NCI-H446 treated with DMSO at 0.1 percent for 48 hours (cell line): Measurements from ENCODE around the gene FOXN4.
A peak's percentile ranks its signal among the peaks of the same experiment; 100 is the strongest.

Experiments used
- DNase-seq: peaks from one replicate; lab custom pipeline; 2025; lab: John Stamatoyannopoulos, UW

The FOXN4 gene

DNA sequence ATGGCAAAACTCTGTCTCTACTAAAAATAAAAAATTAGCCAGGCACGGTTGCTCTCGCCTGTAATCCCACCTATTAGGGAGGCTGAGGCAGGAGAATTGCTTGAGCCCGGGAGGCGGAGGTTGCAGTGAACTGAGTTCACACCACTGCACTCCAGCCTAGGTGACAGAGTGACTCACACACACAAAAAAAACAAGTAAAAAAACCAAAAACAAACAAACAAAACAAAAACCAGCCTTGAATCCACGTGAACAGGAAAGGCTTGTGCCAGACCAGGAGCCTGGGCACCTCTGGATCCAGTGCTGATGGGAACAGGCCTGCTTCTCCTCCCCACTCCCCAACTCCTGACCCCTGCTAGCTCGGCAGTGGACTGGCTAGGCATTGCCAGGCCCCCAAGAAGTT is 3.5 kb downstream of the FOXN4 start:
- DNase-seq = no peak

DNA sequence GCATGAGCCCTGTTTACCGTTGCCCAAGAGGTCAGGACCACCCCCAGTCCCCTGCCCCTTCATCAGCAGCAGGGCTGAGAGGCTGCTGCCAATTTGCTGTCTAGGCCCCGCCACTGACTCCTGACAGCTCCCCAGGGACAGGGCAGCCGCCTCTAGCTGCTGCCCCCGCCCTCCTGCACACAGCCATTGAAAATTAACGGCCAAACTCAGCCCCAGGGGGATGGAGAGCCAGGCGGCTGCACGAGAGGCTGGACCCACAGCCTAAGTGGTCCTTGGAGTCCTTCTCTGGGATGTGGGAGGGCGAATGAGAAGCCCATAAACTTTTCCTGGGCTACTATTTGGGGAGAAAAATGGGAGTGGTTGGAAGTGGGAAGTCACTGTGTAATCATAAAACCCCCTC is 4.6 kb downstream of the FOXN4 start:
- no peak for DNase-seq

DNA sequence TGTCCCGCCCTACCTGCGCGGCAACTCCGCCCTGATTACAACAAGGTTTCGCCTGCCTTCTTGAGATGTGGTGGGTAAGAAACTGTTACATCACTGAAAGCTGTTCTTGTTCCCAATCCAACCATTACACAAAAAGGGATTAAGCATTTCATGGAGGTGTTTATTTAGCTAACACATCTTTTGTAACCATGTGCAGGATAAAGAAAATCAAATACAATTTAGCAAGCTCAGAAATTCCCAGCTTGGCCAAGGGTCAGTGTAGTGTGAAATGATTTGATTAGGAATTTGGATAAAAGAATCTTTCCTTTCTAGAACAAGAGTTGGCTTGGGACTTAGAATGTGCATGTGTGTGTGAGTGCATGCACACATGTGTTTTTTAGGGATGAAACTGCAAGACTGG is 6.3 kb downstream of the FOXN4 start:
- DNase-seq = no peak

DNA sequence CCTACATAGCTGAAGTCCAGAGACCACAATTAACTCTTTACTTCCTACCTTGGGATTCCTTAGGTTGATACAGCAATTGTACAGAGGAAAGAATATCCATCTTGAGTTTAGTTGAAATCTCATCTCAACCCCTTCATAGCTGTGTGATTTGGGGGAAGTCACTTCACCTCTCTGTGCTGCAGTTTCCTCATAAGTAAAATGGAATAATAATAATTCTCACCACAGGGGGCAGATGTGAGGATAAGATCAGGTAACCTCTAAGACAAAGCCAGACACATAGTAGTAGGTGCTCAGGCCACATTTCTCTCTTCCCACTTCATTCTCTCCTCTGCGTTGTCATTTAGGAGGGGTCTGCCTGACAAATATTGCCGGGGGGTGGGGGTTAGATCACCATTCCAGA is 6.7 kb downstream of the FOXN4 start:
- DNase-seq = no peak

DNA sequence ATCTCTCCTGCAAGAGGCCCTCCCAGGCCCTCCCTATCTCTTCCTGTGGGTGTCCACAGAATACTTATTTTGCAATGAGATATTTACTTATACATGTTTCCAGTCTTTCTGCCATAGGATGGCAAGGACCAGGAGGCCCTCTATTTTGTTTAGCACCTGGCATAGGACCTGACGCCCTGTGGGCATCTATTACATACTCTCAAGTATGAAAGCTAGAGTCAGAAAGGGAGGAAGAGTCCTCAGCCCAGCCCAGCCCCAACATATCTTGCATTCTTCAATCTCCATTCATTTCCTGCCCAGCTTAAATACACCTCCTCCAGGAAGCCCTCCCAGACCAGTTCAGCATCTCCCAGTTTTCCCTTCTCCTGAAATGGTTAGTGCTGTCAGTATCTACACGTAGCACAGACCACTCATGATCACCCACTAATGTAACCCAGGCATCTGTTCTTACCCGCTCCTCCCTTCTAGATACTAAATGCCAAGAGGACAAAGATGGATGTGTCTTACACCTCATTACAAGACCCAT is 7.4 kb downstream of the FOXN4 start:
- DNase-seq = no peak

DNA sequence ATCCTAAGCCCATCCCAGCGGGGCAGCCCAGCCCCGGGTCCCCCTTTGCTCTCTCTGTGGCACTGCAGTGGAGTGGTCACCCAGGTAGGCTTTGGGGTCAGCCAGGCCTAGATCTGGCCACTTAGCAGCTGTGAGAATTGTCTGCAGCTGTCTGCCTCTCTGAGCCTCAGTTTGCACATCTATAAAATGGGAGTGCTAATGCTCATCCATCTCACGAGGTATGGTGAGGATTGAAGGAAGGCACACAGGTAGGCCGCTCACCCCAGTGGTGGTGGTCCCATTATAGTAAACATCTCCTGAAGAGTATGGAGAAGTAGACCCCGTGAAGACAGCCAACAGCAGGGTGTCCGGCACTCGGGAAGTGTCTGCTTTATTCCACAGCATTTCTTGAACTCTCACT is 9.2 kb downstream of the FOXN4 start:
- DNase-seq = no peak

DNA sequence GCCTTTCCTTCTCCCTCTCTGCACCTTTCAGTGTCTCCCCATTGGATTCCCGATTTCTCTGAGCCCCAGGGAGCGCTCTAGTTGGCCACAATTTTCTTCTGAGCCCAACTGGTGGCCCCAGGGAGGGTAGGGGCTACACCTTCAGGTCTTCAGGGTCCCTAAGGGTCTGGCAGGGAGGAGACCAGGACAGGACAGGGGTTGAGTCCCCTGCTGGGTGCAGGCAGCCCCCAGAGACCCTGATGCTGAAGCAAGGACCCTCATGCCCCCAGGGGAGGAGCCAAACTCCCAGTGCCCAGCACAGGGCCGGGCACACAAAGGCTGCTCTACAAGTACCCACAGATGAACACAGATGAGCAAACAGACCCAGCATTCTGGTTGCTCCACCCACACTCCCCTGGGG is 12.7 kb downstream of the FOXN4 start:
- DNase-seq = no peak

DNA sequence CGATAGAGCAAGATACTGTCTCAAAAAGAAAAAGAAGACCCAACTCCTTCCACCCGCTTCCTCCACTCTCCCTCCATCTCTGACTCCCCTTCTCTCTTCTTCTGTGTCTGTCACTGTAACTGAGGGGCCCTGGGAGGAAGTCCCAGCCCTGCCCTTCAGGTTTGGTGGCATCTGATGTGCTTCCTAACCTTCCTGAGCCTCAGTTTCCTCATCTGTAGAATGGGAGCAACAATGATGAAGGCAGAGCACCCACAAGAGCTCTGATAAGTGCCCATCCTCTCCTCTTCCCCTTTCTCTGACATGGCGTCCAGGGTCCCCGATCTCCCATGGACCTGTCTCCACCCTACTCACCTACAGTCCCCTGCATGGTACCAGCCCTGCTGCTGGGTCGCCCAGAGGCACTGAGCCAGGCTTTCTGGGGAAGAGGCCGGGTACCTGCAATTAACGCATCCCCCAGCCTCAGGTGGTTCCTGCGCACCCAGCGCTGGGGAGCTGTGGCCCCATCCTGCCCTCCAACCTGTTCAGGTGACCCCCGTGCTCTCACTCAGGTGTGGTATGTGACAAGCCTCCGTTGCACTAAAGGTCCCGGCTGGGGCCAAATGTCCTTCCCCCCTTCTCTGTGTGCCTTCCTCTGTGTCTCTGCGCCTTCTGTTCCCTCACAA is 13.2 kb downstream of the FOXN4 start:
- no peak for DNase-seq

DNA sequence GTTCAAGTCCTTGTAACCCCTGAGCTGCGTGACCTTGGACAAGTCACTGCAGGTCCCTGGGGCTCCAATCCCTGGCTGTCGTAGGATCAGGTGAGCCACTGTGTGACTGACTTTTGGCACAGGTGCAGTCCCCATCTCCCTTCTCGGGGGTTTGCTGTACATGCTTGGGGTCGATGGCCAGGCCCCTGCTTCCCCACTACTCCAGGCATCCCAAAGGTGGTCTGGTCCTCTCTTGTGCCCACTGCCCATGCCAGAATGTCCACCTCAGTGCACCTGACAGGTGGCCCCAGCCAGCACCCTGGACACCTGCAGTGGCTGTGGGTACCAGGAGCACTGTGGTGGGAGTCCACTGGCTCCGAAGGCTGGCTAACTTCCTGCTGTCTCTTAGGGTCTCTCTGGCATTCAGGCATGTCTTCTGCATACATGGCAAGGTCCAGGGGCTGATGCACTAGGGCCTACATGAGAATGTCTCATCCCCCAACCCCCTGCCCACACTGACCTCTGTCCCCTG is 14.7 kb downstream of the FOXN4 start:
- no peak for DNase-seq

DNA sequence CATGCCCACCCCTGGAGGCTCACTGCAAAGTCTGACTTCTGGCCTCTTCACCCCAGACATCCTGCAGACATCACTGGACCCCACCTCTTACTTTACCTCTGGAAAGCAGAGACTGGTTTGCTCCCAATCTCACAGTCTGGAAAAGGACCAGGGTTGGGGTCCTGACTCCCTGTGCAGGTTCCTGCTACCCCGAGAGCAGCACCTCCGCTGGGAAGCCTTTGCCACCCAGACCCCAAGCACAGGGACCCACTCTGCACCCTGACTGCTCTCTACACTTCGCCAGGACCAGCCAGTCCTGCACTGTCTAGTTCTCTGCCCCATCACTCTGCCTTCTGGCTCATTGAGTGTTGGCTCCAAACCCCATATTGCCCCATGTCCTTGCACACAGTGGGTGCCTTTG is 16.0 kb downstream of the FOXN4 start:
- DNase-seq = no peak

DNA sequence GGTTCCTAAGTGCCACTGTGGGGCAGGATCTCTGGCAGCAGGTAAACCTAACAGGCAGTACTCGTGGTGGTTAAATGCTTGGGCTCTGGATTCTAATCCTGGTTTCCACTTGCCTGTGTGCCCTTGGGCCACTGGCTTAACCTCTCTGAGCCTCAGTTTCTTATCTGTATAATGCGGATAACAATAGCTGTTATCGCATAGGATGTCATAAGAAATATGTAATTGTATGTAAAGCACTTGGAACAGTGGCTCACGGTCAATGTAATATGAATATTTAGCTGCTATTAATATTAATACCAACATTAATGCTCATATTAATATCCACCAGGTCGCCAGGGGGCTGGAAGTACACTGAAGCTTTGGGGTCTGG is 16.8 kb downstream of the FOXN4 start:
- no peak for DNase-seq

DNA sequence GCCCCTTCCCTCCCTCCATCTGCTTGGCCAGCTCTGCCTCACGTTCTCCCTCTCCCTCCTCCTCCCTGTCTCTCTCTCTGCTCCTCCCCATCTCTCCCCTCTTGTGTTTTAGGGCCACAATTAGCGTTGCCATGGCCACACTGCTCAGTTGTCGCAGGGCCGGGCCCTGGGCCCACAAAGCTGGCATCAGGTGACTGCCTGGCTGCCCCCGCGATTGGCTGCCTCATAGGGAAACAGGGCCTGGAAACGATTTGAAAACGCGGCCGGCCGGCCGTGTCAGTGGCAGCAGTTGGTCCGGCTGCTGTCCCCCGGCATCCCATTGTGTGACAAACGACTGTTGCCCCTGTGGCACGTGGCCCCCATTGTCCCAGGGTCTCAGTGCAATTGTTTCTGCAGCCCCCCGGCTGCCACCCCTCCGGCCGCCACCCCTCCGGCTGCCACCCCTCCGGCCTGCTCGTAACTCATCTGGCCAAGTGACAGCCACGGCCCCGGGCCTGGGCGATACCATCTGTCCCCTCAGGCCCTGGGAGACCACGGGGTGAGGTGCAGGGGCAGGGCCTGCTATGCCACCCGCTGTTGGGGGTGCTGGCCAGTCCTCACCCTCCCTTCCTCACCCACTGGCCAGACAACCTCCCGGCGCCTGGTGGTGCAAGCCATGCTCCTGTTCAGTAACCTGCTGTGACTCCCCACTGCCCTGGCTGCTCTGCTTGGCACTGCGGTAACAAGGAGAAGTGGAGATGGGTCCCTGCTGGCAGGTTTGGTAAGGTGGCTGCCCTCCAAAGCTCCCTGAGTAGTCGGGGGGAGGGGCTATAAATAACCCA is 17.4 kb downstream of the FOXN4 start:
- DNase-seq = peak; percentile 89

DNA sequence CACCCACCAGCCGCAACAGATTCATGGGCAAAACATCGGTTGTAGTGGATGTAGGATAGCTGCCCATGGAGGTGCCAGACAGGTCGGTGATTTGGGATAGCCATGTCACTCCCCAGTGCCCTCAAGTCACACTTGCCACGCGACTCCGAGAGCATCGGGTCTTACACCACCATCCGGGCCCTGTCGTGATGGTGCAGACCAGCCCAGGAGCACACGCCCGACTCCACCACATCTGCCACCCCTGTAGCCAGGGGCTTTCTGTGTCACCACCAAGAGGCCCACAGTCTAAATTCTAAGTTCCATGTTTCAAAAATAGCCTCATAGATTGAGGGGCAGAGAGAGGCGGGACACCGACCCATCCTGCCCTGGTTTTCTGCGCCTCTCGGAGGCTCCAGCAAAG is 18.0 kb downstream of the FOXN4 start:
- no peak for DNase-seq

DNA sequence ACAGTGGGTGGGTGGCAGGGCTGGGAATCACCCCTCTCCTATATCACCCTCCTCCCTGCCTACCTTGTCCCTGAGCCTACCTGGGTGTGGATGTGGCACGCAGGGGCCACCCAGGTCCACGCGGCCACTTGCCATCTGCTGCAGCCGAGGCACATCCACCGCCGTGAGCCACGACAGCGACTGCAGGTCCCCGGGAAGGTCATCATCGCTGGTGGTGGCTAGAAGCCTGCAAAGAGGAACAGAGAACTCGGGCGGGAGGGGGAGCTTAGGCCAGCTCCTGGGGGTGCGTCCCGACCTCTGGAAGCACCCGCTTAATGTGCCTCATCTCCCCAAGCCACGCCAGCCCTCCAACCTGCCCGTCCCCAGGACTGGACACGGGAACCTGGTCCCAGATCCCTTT is 19.0 kb downstream of the FOXN4 start:
- DNase-seq = no peak

DNA sequence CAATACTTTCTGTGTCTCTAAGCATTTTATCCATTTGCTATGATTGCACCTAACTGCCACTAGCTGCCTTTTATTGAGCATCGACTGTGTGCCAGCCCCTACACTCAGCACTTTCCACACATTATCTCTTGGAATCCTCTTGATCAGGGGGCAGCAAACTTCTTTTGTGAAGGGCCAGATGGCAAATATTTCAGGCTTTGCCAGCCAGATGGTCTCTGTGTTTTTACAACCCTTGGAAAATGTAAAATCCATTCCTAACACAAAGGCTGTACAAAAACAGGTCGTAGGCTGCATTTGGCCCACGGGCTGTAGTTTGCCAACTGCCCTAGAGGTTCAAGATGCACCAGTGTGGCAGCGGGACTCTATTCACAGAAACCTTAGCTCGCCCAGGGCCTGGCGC is 19.5 kb downstream of the FOXN4 start:
- DNase-seq = peak; percentile 74

DNA sequence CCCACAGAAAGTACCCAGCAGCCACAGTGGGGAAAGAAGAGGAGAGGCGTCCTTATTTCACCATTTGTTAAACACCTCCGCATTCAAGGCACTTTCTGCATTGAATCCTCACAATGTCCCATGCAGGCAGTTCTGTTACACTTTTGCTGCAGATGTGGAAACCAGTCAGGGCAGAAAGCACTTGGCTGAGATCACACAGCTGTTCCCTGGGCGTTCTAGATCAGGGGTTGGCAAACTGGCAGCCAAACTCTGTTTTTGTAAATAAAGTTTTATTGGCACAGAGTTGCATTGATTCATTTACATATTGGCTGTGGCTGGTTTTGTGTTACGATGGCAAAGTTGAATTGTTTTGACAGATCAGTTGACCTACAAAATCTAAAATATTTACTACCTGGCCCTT is 20.1 kb downstream of the FOXN4 start:
- peak; percentile 40 for DNase-seq

DNA sequence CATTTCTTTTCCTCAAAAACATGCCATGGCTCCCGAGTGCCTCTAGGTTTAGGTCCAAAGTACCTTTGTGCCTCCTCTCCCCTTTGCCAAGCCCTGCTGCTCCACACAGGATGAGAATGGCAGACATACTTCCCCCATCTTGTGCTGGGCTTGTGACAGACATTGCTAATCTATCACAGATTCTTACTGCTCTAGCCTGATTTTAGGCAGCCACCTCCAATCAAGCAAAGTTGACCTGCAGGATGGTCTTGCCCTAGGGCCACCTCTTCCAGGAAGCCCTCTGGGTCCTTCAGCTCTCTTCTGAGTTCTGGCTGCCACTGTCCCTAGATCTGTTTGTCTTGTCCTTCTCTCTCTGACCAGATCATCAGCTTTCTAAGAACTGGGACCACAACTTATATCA is 20.5 kb downstream of the FOXN4 start:
- no peak for DNase-seq

DNA sequence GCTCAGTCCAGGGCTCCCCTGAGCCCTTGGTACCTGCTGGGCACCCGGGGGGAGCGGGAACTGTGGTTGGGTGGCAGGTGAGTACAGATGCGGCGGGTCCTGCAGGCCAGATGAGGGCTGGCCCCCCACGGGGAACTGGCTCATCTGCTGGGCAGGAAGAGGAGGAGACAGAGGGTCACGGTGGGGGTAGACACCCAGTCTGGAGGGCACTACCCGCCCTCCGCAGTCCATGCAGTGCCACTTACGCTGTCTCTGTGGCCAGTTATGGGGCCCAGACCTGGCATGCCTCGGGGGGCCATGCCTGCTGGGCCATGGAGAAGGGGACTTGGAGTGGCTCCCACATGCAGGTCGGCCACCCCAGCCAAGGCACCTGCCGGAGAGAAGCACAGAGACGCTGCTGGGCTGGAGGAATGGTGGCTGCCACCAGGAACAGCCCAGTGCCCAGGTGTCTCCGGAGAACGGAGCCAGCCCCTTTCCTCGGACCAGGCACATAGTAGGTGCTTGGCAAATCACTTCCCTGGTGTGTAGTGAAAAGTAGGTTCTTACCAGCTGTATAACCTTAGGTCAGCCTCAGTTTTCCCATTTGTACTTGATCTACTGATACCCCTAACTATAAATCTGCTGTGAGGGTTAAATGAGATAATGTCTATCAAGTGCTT is 21.1 kb downstream of the FOXN4 start:
- DNase-seq = no peak

DNA sequence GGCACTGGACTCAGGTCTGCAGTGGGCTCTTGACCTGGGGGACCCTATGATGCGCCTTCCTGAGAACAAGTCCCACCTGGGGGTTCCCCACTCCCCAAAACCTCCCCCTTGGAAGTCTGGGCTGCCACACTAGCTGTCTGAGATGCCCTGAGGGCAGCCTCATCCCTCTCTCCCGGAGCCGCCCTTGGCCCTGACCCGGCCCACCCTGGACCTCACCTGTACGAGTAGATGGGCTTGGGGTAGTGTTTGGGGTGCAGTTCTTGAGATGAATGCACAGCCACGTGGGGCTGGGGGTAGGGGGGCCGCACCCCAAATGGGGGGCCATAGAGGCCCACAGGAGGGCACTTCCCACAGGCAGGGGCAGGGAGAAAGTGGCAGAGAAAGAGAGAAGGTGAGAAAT is 21.9 kb downstream of the FOXN4 start:
- no peak for DNase-seq

DNA sequence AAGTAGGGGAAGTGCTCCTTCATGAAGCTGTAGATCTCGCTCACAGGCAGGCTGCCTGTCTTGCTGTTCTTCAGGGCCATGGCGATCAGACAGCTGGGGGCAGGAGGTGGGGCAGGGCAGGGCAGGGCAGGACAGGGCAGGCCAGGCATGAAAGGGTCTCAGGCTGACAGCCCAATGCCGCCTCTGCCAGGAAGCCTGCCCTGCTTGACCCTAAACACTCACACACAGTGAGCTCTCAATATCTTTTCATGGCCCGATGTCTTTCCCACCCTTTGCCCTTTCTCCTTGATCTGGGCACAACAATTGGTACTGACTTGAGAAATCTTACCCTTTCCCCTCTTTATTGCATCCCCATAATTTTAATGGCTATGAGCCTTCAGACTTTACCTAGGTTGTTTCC is 22.4 kb downstream of the FOXN4 start:
- no peak for DNase-seq

DNA sequence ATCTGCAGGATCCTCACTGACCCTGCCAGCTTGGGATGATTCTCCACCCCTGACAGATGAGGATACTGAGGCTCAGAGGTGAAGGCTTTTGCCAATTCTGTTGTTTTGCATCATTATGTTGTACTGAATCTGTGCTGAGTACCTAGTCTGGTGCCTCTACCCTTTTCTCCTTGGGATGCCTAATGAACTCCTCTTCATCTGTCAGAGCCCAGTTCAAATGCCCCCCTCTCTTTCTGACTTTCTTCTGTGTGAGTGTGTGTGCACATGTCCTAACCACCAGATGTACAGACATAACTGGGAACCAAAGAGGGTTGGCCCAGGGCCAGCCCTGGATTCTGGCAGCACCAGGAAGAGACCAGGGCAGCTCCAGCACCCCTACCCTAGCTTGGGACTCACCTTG is 22.8 kb downstream of the FOXN4 start:
- DNase-seq = no peak

DNA sequence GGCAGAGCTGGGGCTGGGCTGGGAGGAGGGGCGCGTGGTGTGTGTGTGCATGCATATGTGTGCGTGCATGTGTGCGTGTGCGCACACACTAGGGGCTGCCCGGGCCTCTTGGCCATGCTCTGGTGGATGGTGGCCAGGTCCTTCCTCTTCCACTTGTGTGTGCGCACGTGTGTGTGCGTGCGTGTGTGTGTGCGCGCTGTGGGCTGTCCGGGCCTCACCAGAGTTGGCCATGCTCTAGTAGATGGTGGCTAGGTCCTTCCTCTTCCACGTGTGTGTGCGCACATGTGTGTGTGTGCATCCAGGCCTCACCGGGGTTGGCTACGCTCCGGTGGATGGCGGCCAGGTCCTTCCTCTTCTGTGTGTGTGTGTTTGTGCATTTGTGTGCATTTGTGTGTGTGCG is 24.7 kb downstream of the FOXN4 start:
- no peak for DNase-seq

DNA sequence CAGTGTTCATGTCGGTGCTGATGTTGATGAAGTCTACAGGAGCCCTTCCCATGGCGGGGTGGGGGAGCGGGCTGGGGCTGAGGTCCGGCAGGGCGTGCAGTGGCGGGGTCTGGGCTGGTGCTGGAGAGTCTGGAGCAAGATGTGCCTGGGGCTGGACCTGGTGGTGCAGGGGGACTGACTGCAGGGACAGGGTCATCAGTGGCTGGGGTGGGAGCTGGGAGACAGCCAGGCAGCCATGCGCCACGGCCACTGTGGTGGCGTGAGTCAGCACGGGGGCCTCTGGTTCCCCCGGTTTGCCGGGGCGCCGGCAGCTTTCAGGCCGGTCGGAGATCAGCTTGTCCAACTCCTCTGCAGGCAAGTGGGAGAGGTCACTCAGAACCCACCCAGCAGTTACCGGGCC is 27.6 kb downstream of the FOXN4 start:
- no peak for DNase-seq
